Thoracic aorta (tissue), 2 donors: ENCODE measurements around the gene RBFOX1. TPM values are rescaled to one million over a fixed set of nuclear protein-coding genes. Genes with fewer than 3 reads are reported as not detected.

Experiments
- ATAC-seq: fragments of 150-250 bp; one replicate; pipeline ENCODE4 v1.8.0; 2017; ENCODE audit warnings: low read depth; ENCODE audit not compliant: insufficient number of reproducible peaks, low FRiP score
- DNase-seq: peaks from one replicate; pipeline ENCODE4 v3.0.0-alpha.2; 2020; ENCODE audit warnings: low spot score
- H3K27ac ChIP-seq, 2 donors: fragments of 200-600 bp; sonication (generic); 1 replicate in 1 of 2; 2 replicates in 1 of 2; pipeline ENCODE4 v1.5.1; 2016; ENCODE audit warnings: mild to moderate bottlenecking in 2 of 2, moderate library complexity in 2 of 2
- H3K27me3 ChIP-seq: fragments of 200-600 bp; sonication (generic); replicated peaks from 2 replicates; pipeline ENCODE4 v1.6.0; 2016; ENCODE audit warnings: mild to moderate bottlenecking; ENCODE audit not compliant: insufficient read depth
- H3K36me3 ChIP-seq: fragments of 200-600 bp; sonication (generic); one replicate; pipeline ENCODE4 v1.5.1; 2016
- H3K4me1 ChIP-seq, 2 donors: fragments of 200-600 bp; sonication (generic); 1 replicate in 1 of 2; 2 replicates in 1 of 2; pipeline versions ENCODE4 v1.5.1 to v1.6.0; 2016; ENCODE audit warnings: low read depth in 2 of 2, mild to moderate bottlenecking in 1 of 2; ENCODE audit not compliant: control insufficient read depth in 1 of 2
- H3K4me3 ChIP-seq: fragments of 200-600 bp; sonication (generic); 2 replicates; pipeline ENCODE4 v1.5.1; 2016; ENCODE audit warnings: mild to moderate bottlenecking
- H3K9me3 ChIP-seq: fragments of 200-600 bp; sonication (generic); 2 replicates; pipeline ENCODE4 v1.5.1; 2016
- CTCF ChIP-seq: fragments of 200-600 bp; sonication (generic); IDR thresholded peaks from one replicate; pipeline ENCODE4 v1.5.1; 2019; ENCODE audit warnings: antibody characterized with exemption
- total RNA-seq, 2 donors: library from RNA; depleted of rRNA; stranded (reverse); fragments of >200 nt; gene quantifications; one replicate each; pipeline versions ENCODE4 v1.1.0 to v1.2.3, GENCODE V29; 2016

RBFOX1 gene
- total RNA-seq, 2 donors from 2014 or later: not detected

- no peaks in the 10 kb centered on the region for H3K9me3 ChIP-seq
- ATAC-seq: no peak
Observed at GRCh38 chr16:7330709-7331108, 1.9 kb upstream of the RBFOX1 start.

GRCh38 chr16:7331997-7332396, 648 bp upstream of the RBFOX1 start:
- DNase-seq (no peak), ATAC-seq (no peak)
- Histone ChIP-seq H3K9me3 (no peaks in the 10 kb centered on the region), H3K4me3 (no peak overlapping the region), H3K4me1 (no peaks in the 10 kb centered on the region), H3K36me3 (no peaks in the 10 kb centered on the region), H3K27me3 (no peaks in the 10 kb centered on the region), H3K27ac (no peak overlapping the region)
- no peak for TF ChIP-seq CTCF

More at GRCh38 chr16:7330709-7331108, 1.9 kb upstream of the RBFOX1 start:
- H3K36me3 ChIP-seq: no peaks in the 10 kb centered on the region
- no peaks in the 10 kb centered on the region for H3K27me3 ChIP-seq
- H3K4me3 ChIP-seq: no peak overlapping the region
- H3K4me1 ChIP-seq: no peaks in the 10 kb centered on the region
- H3K27ac ChIP-seq: no peak overlapping the region
- no peak for DNase-seq
- no peak for TF ChIP-seq CTCF

- Histone ChIP-seq H3K27ac (no peak overlapping the region), H3K27me3 (no peaks in the 10 kb centered on the region), H3K4me3 (no peak overlapping the region), H3K36me3 (no peaks in the 10 kb centered on the region), H3K4me1 (no peaks in the 10 kb centered on the region), H3K9me3 (no peaks in the 10 kb centered on the region)
- no peak for TF ChIP-seq CTCF
- no peak for DNase-seq
- ATAC-seq: no peak
Observed at GRCh38 chr16:7333180-7333725, 608 bp downstream of the RBFOX1 start.

GRCh38 chr16:7334801-7335560, 2.3 kb downstream of the RBFOX1 start:
- no peaks in the 10 kb centered on the region for H3K9me3 ChIP-seq
- DNase-seq (no peak), ATAC-seq (no peak)

More at GRCh38 chr16:7334801-7335560, 2.3 kb downstream of the RBFOX1 start:
- Histone ChIP-seq H3K4me3 (no peak overlapping the region), H3K4me1 (no peaks in the 10 kb centered on the region), H3K27me3 (no peaks in the 10 kb centered on the region), H3K27ac (no peak overlapping the region), H3K36me3 (no peaks in the 10 kb centered on the region)
- TF ChIP-seq CTCF: no peak
